ACC112 (cell line): Measurements from ENCODE around the gene FBN1.

Source experiments
- H2AFZ ChIP-seq: fragments of 200-600 bp; sonication (generic); one replicate; pipeline ENCODE4 v1.6.0; 2017; ENCODE audit warnings: antibody characterized with exemption, low read length; ENCODE audit not compliant: unreplicated experiment
- H3K27ac ChIP-seq: fragments of 200-600 bp; sonication (generic); 2 replicates; pipeline ENCODE4 v1.5.1; 2014; ENCODE audit warnings: low read depth, mild to moderate bottlenecking, antibody characterized with exemption, low read length, moderate library complexity
- H3K27me3 ChIP-seq: fragments of 200-600 bp; sonication (generic); 2 replicates; pipeline ENCODE4 v1.6.1; 2014; ENCODE audit warnings: mild to moderate bottlenecking, antibody characterized with exemption, low read length, moderate library complexity, mixed read lengths; ENCODE audit not compliant: insufficient read depth
- H3K36me3 ChIP-seq: fragments of 200-600 bp; sonication (generic); 2 replicates; pipeline ENCODE4 v1.6.1; 2016; ENCODE audit warnings: mild to moderate bottlenecking, antibody characterized with exemption, low read length, moderate library complexity, mixed read lengths; ENCODE audit not compliant: insufficient read depth
- H3K4me1 ChIP-seq: fragments of 200-600 bp; sonication (generic); one replicate; pipeline ENCODE4 v1.6.1; 2016; ENCODE audit warnings: low read length, mixed read lengths; ENCODE audit not compliant: insufficient read depth, unreplicated experiment, control insufficient read depth
- H3K4me3 ChIP-seq: fragments of 200-600 bp; sonication (generic); 2 replicates; pipeline ENCODE4 v1.5.1; 2014; ENCODE audit warnings: mild to moderate bottlenecking, low read depth, low read length
- H3K79me2 ChIP-seq: fragments of 200-600 bp; sonication (generic); one replicate; pipeline ENCODE4 v1.6.0; 2016; ENCODE audit warnings: low read length; ENCODE audit not compliant: control insufficient read depth, unreplicated experiment, insufficient read depth

The FBN1 gene

GRCh38 chr15:48602358-48603122 lies 43.0 kb downstream of the FBN1 start:
- peak overlapping the region; percentile 38; the same call in 1 of the 2 replicates for H3K4me3 ChIP-seq
- H2AFZ ChIP-seq: no peak overlapping the region
- peaks cover 48% of the 10 kb centered on the region for H3K36me3 ChIP-seq
- H3K27me3 ChIP-seq: no peaks in the 10 kb centered on the region
- H3K79me2 ChIP-seq: peaks cover 57% of the 10 kb centered on the region
- H3K4me1 ChIP-seq: peaks cover 38% of the 10 kb centered on the region
- peak overlapping the region; percentile 67 for H3K27ac ChIP-seq

GRCh38 chr15:48601095-48601494 lies 44.4 kb downstream of the FBN1 start:
- H3K27ac ChIP-seq: peak overlapping the region; percentile 67; the same call in 1 of the 2 replicates
- no peak overlapping the region for H3K4me3 ChIP-seq
- H3K79me2 ChIP-seq: peaks cover 48% of the 10 kb centered on the region
- H2AFZ ChIP-seq: no peak overlapping the region
- peaks cover 38% of the 10 kb centered on the region for H3K4me1 ChIP-seq
- peaks cover 49% of the 10 kb centered on the region for H3K36me3 ChIP-seq
- no peaks in the 10 kb centered on the region for H3K27me3 ChIP-seq

- peaks cover 74% of the 10 kb centered on the region for H3K36me3 ChIP-seq
- H3K79me2 ChIP-seq: peaks cover 23% of the 10 kb centered on the region
- H3K27me3 ChIP-seq: no peaks in the 10 kb centered on the region
- H3K27ac ChIP-seq: no peak overlapping the region
- H3K4me3 ChIP-seq: no peak overlapping the region
- peaks cover 31% of the 10 kb centered on the region for H3K4me1 ChIP-seq
- no peak overlapping the region for H2AFZ ChIP-seq
These were observed 48.7 kb downstream of the FBN1 start for GRCh38 chr15:48596841-48597240.

GRCh38 chr15:48596415-48596814 lies 49.1 kb downstream of the FBN1 start:
- Histone ChIP-seq H3K79me2 (peaks cover 19% of the 10 kb centered on the region), H3K4me1 (peaks cover 34% of the 10 kb centered on the region), H3K36me3 (peaks cover 74% of the 10 kb centered on the region), H3K4me3 (no peak overlapping the region), H2AFZ (no peak overlapping the region), H3K27me3 (no peaks in the 10 kb centered on the region), H3K27ac (peak overlapping the region; percentile 28; the same call in 1 of the 2 replicates)

GRCh38 chr15:48595981-48596380 lies 49.5 kb downstream of the FBN1 start:
- peaks cover 77% of the 10 kb centered on the region for H3K36me3 ChIP-seq
- no peaks in the 10 kb centered on the region for H3K27me3 ChIP-seq
- H3K79me2 ChIP-seq: peaks cover 15% of the 10 kb centered on the region
- H3K27ac ChIP-seq: peak overlapping the region; percentile 28; the same call in 1 of the 2 replicates
- H3K4me3 ChIP-seq: no peak overlapping the region
- H2AFZ ChIP-seq: no peak overlapping the region
- peaks cover 38% of the 10 kb centered on the region for H3K4me1 ChIP-seq

- peaks cover 71% of the 10 kb centered on the region for H3K36me3 ChIP-seq
- no peak overlapping the region for H2AFZ ChIP-seq
- H3K4me1 ChIP-seq: peaks cover 44% of the 10 kb centered on the region
- no peaks in the 10 kb centered on the region for H3K27me3 ChIP-seq
- peak overlapping the region; percentile 98 for H3K27ac ChIP-seq
- H3K79me2 ChIP-seq: peaks cover 17% of the 10 kb centered on the region
- peak overlapping the region; percentile 27; the same call in 1 of the 2 replicates for H3K4me3 ChIP-seq
These were observed 52.6 kb downstream of the FBN1 start for GRCh38 chr15:48592933-48593332.

GRCh38 chr15:48592221-48592731 lies 53.2 kb downstream of the FBN1 start:
- Histone ChIP-seq H3K4me1 (peaks cover 45% of the 10 kb centered on the region), H3K27ac (peak overlapping the region; percentile 98), H3K27me3 (no peaks in the 10 kb centered on the region), H3K79me2 (peaks cover 18% of the 10 kb centered on the region), H3K4me3 (peak overlapping the region; percentile 8; the same call in 1 of the 2 replicates), H3K36me3 (peaks cover 65% of the 10 kb centered on the region), H2AFZ (no peak overlapping the region)

GRCh38 chr15:48590723-48591122 lies 54.8 kb downstream of the FBN1 start:
- Histone ChIP-seq H3K4me3 (no peak overlapping the region), H3K36me3 (peaks cover 56% of the 10 kb centered on the region), H3K27me3 (no peaks in the 10 kb centered on the region), H3K79me2 (peaks cover 31% of the 10 kb centered on the region), H2AFZ (no peak overlapping the region), H3K4me1 (peaks cover 60% of the 10 kb centered on the region), H3K27ac (peak overlapping the region; percentile 98)

- peaks cover 76% of the 10 kb centered on the region for H3K79me2 ChIP-seq
- H2AFZ ChIP-seq: peak overlapping the region; percentile 13
- no peaks in the 10 kb centered on the region for H3K27me3 ChIP-seq
- H3K36me3 ChIP-seq: peaks cover 32% of the 10 kb centered on the region; the same call in 1 of the 2 replicates
- H3K4me3 ChIP-seq: no peak overlapping the region
- H3K4me1 ChIP-seq: peaks cover 73% of the 10 kb centered on the region
- H3K27ac ChIP-seq: peak overlapping the region; percentile 99
These were observed 60.5 kb downstream of the FBN1 start for GRCh38 chr15:48584812-48585563.

- H3K27ac ChIP-seq: peak overlapping the region; percentile 99
- no peak overlapping the region for H3K4me3 ChIP-seq
- H3K79me2 ChIP-seq: peaks cover 83% of the 10 kb centered on the region
- H3K27me3 ChIP-seq: no peaks in the 10 kb centered on the region
- H2AFZ ChIP-seq: peak overlapping the region; percentile 13
- peaks cover 80% of the 10 kb centered on the region for H3K4me1 ChIP-seq
- H3K36me3 ChIP-seq: peaks cover 31% of the 10 kb centered on the region; the same call in 1 of the 2 replicates
These were observed 61.3 kb downstream of the FBN1 start for GRCh38 chr15:48584090-48584811.
